GM21723 (cell line): ENCODE measurements around the gene PDIA2.
"Not testable (repeated sequence)": the region's sequence is repeated elsewhere in the genome, so short reads cannot be mapped to it uniquely, and the experiment has no call there.

Experiments used
- ATAC-seq: cut with Tn5 transposase; IDR thresholded peaks from one replicate; pipeline ENCODE4 v1.9.1; 2021; ENCODE audit warnings: mild to moderate bottlenecking, moderate library complexity; ENCODE audit not compliant: unreplicated experiment

The PDIA2 gene, protein sequence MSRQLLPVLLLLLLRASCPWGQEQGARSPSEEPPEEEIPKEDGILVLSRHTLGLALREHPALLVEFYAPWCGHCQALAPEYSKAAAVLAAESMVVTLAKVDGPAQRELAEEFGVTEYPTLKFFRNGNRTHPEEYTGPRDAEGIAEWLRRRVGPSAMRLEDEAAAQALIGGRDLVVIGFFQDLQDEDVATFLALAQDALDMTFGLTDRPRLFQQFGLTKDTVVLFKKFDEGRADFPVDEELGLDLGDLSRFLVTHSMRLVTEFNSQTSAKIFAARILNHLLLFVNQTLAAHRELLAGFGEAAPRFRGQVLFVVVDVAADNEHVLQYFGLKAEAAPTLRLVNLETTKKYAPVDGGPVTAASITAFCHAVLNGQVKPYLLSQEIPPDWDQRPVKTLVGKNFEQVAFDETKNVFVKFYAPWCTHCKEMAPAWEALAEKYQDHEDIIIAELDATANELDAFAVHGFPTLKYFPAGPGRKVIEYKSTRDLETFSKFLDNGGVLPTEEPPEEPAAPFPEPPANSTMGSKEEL

DNA sequence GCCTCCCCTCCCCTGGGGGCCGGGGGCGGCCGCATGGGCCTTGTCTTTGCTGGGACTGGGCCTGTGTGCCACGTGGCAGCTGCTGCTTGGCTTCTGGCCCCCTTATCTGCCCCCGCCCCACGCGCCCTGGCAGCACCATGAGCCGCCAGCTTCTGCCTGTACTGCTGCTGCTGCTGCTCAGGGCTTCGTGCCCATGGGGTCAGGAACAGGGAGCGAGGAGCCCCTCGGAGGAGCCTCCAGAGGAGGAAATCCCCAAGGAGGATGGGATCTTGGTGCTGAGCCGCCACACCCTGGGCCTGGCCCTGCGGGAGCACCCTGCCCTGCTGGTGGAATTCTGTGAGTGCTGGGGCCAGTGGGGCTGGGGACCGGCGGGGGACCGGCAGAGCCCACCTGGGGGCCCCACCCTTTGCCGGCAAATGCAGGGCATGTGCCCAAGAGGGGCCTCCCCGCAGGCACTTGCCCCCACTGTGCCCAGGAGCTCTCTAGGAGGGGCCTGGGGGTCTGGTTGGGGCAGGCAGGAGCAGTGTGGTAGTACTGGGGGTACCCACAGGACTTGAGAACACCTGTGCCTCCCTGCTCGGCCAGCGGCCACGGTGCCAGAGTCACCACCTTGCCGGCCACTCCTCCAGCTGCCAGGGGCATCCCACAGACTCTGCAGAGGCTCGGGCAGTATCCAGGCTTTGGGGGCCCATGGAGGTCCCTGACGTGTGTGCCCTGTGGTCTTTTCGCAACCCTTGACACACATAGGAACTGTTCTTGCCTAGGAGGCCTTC, at the start of gene PDIA2:
Gene PDIA2 (plus strand): TSS at position 132 of the 773 bp plus-strand sequence. CDS start 6 bp downstream, at position 138.
- no peak for ATAC-seq

DNA sequence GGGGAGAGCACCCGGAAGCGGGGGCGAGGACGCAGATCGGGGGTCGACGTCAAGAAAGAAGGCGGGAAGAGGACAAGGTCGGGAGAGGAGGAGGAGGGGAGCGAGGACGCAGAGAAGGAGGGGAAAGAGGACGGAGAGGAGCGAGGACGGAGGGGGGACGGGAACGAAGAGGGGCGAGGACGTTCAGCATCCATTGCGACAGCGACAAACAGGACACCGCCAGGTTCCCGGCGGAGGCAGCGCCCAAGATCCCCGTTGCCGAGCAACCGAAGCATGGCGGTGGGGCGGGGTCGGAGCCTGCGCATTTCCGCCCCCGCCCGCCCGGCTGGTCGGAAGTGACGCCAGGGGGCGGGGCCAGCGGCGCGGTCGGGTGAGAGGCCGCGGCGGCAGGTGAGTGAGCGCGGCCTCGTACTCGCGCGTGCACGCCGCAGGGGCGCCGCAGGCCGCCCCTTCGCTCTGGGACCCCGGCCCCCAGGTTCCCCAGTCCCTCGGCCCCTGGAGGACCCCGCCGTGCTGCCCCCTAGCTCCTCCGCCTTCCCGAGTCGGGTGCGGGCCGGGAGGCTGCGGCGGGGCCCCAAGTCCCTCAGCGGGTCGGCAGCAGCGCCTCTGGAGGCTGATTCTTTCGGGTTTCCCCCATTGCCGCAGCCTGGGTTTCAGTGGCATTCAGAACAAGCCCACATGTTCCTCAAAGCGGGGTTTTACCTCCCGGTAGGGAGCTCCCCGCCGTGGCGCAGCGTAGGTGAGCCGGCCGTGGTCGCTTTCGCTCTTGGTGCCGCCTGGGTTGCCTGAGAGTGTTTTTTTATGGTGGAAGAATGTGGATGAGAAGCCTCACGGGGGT, 48.3 kb upstream of the PDIA2 start, which contains the start of gene FAM234A:
Gene FAM234A (plus strand): TSS at position 354 of the 838 bp plus-strand sequence. CDS start 19,593 bp downstream, outside the sequence.
- ATAC-seq: peak; percentile 83

DNA sequence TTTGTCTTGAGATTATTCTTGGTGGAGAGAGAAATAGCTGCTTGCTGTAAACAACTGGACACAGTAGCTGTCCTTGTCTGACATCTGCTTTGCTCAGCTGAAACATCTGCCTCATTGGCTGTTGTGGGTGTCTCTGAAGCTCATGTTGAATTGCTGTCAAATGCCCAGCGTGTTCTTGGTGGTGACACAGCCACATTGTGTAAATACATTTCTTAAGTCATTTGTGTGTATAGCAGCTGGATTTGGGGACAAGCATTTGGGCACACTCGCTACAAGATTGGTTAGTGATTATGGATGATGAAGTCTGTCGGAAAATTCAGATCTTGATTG, 43.1 kb upstream of the PDIA2 start:
- ATAC-seq: no peak

DNA sequence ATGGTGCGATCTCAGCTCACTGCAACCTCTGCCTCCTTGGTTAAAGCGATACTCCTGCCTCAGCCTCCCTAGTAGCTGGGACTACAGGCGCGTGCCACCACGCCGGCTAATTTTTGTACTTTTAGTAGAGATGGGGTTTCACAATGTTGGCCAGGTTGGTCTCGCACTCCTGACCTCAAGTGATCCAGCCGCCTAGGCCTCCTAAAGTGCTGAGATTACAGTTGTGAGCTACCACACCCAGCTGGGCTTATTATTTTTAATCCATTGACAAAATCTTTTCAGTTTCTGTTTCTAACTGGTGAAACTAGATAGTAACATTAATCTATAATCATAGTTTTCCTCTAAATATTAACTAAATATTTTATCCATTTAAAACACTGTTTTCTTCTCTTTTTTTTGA, 42.4 kb upstream of the PDIA2 start:
- no peak for ATAC-seq

DNA sequence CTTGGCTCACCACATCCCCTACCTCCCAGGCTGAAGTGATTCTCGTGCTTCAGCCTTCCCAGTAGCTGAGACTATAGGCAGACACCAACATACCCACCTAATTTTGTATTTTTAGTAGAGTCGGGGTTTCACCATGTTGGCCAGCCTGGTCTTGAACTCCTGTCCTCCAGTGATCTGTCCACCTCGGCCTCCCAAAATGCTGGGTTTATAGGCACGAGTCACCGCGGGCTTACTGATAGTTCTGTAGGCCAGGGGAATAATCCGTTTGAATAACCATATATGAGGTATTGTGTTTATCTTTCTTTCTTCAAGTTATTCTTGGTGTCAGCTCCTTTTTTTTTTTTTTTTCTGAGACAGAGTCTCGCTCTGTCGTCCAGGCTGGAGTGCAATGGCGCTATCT, 40.7 kb upstream of the PDIA2 start:
- ATAC-seq: no peak

DNA sequence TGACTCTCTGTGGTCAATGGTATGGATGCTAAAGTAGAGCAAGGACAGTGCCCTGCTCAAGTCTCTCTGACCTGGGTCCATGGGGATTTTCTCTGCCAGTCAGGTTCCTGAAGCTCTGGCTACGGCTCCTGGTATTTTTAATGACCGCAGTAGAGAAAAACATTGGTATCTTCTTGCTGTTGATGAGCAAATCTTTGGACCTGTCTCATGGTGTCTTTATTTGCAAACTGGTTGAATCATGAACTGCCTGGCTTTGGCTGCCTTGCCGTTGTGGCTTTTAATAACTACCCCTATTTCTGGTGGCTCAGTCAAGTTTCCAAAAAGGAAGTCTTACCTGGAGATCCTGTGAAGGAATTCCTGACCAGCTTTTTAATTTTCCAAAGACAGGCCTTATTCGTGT, 39.6 kb upstream of the PDIA2 start:
- no peak for ATAC-seq

DNA sequence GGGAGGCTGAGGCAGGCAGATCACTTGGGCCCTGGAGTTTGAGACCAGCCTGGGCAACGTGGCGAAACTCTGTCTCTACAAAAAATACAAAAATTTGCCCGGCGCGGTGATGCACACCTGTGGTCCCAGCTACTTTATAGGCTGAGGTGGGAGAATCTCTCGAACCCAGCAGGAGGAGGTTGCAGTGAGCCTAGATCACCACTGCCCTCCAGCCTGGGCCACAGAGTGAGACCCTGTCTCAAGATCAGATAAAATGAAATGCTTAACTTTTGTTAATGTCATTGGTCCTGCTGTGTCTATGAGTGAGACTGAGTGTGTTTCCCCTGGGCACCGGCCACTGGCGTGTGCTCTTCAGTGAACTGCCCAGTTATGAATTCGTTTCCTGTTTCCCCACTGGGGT, 37.9 kb upstream of the PDIA2 start:
- ATAC-seq: no peak

DNA sequence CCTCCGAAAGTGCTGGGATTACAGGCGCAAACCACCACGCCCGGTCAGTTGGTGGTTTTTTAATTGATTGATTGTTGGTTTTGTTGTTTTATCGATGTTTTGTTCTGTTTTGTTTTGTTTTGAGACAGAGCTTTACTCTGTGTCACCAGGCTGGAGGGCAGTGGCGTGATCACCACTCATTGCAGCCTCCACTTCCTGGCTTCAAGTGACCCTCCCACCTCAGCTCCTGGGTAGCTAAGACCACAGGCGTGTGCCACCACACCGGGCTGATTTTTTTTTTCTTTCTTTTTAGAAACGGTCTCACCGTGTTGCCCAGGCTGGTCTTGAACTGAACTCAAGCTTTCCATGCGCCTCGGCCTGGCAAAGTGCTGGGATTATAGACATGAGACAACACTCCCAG, 35.9 kb upstream of the PDIA2 start:
- no peak for ATAC-seq

DNA sequence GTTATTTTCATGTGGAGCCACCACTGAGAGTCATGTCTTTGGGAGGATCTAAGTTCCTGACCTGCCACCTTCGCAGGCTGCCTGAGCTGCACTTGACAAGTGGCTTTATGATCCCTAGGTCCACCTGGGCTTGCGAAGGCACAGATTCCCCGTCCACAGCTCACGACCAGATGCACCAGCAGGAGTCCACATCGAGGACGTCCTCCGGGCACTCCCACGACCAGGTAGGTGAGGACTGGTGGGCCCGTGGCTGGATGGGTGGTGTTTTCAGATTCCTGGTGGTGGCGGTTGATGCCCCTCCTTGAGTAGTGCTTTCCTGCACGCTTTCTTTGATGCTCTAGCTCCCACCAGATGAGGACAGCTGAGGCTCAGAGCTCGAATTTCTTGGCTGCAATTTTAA, 33.5 kb upstream of the PDIA2 start:
- ATAC-seq: no peak

DNA sequence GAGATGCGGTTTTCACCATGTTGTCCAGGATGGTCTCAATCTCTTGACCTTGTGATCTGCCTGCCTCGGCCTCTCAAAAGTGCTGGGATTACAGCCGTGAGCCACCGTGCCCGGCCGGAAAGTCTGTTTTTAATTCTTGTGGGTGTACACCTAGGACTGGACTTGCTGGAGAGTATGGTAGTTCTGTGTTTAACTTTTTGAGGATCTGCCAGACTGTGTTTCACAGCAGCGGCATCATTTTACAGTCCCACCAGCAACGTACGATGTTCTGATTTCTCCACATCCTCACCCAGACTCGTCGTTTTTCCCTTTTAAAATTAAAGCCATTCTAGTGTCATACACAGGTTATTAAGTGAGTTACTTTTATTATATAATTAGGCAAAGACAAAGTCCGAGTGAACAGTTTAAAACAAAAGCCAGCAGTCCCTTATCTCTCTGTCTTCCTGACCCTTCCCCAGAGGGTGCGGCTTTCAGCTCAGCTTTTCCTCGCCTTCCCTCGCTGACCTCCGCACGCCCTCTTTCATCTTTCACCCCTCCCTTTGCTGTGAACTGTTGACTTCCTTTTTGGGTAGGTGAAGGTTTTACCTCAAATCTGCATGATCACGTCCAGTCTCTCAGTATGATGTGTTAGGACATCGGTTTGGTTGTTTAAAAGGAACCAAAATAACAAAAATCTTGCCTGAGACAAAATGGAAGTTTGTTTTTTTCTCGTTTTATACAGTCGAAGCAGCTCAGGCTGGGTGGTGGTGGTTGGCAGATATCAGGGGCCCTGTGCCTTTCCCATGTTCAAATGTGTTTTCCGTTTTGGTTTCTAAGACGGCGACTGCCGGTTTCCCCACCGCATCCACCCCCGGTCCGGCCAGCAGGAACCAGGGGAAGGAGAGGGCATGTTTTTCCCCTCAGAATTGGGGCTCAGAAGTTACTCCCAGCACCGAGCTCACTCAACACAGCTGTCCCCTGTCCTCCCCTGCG, 30.3 kb upstream of the PDIA2 start:
- ATAC-seq: no peak

DNA sequence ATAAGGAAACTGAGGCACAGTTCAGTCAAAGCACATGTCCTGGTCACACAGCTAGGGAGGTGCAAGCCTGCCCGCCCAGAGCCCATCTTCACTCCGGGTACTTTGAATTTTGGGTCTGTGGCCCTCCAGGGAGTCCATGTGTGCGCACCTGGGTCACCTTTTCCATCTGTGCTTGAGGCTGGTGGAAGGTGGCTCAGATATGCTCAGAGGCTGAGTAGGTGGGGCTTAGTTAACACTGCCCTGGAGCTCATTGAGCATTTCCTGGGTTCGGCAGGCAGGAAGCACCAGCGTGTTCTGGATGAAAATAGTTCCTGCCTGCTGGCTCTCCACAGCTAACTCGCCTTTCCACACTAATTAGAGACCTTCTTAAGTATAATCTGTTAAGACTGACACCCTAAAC, 29.1 kb upstream of the PDIA2 start:
- no peak for ATAC-seq

DNA sequence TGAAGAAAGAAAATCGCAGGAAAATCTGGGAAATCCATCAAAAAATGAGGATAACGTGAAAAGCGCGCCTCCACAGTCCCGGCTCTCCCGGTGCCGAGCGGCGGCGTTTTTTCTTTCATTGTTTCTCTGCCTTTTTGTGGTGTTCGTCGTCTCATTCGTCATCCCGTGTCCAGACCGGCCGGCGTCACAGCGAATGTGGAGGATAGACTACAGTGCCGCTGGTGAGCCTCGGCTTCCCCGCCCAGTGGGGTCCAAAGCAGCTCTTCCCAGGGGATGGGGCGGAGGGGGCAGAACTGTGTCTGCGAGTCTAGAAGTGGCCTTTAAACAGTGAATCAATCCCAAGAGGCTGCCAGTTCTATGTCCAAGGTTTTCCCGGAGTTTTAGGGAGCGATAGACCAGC, 28.5 kb upstream of the PDIA2 start:
- ATAC-seq: no peak

DNA sequence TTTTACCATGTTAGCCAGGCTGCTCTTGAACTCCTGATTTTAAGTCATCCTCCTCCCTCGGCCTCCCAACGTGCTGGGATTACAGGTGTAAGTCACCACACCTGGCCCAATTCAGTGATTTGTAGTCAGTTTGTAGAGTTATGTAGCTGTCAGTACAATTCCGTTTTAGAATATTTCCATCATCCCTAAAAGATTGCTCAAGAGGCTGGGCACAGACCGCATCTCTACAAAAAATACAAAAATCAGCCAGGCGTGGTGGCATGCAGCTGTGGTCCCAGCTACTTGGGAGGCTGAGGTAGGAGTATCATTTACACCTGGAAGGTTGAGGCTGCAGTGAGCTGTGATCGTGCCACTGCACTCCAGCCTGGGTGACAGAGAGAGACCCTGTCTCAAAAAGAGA, 27.8 kb upstream of the PDIA2 start:
- no peak for ATAC-seq

DNA sequence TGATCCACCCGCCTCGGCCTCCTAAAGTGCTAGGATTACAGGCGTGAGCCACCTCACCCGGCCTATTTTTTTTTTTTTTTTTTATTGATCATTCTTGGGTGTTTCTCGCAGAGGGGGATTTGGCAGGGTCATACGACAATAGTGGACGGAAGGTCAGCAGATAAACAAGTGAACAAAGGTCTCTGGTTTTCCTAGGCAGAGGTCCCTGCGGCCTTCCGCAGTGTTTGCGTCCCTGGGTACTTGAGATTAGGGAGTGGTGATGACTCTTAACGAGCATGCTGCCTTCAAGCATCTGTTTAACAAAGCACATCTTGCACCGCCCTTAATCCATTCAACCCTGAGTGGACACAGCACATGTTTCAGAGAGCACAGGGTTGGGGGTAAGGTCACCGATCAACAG, 24.9 kb upstream of the PDIA2 start:
- not testable (repeated sequence) for ATAC-seq

DNA sequence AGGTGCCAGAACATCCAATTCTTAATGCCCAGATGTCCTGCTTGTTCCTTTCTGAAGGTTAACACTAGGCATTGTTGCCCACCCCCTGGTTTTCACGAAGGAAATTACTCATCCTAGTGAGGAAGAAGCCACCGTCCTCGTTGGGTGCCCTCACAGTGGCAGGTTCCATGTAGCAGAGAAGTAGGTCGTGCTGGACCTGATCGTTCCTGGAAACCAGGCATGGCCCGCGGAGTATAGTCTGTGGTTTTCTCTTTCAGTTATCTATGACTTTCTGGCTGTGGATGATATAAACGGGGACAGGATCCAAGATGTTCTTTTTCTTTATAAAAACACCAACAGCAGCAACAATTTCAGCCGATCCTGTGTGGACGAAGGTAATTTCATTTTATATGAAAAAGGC, 23.7 kb upstream of the PDIA2 start:
- ATAC-seq: no peak

DNA sequence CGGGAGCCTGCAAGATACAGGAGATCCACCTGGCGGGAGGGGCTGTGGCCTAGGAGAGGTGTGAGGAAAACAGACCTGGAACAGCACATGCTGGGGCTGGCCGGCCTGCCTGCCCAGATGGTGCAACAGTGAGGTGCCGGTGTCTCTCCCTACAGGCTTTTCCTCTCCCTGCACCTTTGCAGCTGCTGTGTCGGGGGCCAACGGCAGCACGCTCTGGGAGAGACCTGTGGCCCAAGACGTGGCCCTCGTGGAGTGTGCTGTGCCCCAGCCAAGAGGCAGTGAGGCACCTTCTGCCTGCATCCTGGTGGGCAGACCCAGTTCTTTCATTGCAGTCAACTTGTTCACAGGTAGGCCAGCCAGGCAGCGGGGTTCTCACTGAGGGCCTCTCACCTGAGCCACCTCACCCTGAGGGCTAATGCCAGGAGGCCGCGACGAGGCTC, 23.1 kb upstream of the PDIA2 start:
- ATAC-seq: no peak

DNA sequence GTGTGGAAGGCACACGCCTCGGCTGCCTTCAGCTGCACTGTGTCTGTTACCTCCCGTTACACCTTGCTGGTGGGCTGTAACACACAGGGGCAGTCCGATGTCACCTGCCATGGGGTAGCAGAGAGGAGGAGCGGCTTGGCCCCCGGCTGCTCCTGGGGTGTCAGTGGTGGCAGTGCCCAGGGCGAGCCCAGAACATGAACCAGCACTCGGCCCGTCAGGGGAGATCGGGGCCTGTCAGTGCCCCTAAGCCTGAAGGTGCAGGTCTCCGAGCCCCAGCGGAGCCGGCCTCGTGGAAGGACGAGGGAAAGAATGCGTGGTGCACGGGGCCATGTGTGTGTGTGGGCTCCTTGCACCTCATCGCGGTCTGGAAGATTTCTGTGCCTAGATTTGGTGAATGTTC, 22.6 kb upstream of the PDIA2 start:
- no peak for ATAC-seq

DNA sequence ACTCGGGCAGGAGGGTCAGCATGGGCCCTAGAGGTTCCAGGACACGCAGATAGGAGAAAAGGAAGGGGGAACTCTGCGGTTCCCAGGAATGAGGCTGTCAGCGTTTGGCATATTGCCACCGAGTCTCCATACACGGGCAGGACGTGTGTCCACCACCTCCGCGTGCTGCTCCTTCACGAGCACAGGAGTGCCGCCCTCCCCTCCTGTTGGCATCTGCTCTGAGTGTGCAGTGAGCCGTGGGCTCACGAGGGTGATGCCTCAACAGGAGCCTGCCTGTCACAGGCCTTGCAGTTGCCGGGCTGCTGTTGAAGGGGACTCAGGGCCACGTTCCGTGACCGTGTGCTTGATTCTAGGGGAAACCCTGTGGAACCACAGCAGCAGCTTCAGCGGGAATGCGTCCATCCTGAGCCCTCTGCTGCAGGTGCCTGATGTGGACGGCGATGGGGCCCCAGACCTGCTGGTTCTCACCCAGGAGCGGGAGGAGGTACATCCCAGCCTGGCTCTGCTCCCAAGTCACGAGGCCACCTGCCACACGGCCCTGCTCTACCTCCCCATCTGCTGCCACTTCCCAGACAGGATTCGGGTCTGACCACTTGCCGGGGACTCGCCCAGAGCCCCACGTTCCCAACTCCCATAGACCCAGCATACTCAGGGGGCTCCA, 21.8 kb upstream of the PDIA2 start:
- no peak for ATAC-seq

DNA sequence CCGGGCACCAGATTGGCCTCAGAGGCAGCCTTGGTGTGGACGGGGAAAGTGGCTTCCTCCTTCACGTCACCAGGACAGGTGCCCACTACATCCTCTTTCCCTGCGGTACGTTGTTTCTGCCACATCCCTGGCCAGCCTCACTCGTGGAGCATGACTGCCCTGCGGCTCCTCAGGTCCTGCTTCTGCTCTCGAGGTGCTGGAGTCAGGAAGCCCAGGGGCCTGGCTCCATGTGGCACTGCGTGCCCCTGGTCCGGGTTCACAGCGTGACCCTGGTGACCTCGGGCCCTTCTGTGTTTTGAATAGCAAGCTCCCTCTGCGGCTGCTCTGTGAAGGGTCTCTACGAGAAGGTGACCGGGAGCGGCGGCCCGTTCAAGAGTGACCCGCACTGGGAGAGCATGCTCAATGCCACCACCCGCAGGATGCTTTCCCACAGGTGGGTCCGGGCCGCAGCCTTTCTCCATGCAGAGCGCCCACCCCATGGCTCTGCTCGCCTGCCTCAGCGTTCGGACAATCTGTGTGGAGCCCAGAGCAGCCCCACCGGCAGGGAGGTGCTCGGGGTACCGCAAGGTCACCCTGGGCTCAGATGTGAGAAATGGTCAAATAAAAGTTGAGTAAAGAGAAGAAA, 20.7 kb upstream of the PDIA2 start:
- no peak for ATAC-seq
